ENCODE measurements around the gene TIGD2.

GRCh38 chr4:89064848-89065247 is 46.5 kb upstream of the TIGD2 start:
- TF ChIP-seq CTCF (IDR thresholded peaks at IDR 0.05) (no peak), POLR2AphosphoS5 (IDR thresholded peaks at IDR 0.05; ENCODE audit: low read depth, low read length) (no peak), TCF7L2 (IDR thresholded peaks at IDR 0.05; ENCODE audit: low read depth, low read length) (no peak), REST (IDR thresholded peaks at IDR 0.05; ENCODE audit: insufficient read depth in 1 of 2, low read depth in 2 of 2, low read length in 1 of 2) (no peak)
